ENCODE results near the gene LMBRD1. TPM values are rescaled to one million over a fixed set of nuclear protein-coding genes. Genes with fewer than 3 reads are reported as not detected.

The LMBRD1 gene
- total and polyA plus RNA-seq, 2 of the 8 experiments (the other 6 are each of a cell fraction or from before 2014, with no cell fraction given), result 9.1 to 16.8 TPM

- Histone ChIP-seq H3K4me3 (ENCODE audit: extremely low read depth in 1 of 4, insufficient read depth in 2 of 4, low read depth in 3 of 4, low read length in 4 of 4) (no peak overlapping the region), H4K20me1 (replicated peaks in 1 of 2; ENCODE audit: control insufficient read depth in 1 of 2, insufficient read depth in 2 of 2, low read length in 2 of 2) (no peaks in the 10 kb centered on the region), H2BK15ac (ENCODE audit: low read length) (no peak overlapping the region), H3K4me1 (replicated peaks in 1 of 4; ENCODE audit: control insufficient read depth in 3 of 4, insufficient read depth in 4 of 4, low read length in 3 of 4) (no peaks in the 10 kb centered on the region), H4K5ac (ENCODE audit: insufficient read length, low read depth, low read length) (no peak overlapping the region), H2BK120ac (replicated peaks; ENCODE audit: low read depth, low read length) (no peak overlapping the region), H3K9me3 (ENCODE audit: insufficient read depth in 2 of 2, low read depth in 1 of 2, low read length in 1 of 2) (peaks cover 0 to 3% of the 10 kb centered on the region in 2 experiments; a peak in 1 of 4 replicates), H2BK20ac (ENCODE audit: low read length) (no peak overlapping the region), H3K23me2 (ENCODE audit: low read depth, low read length) (no peaks in the 10 kb centered on the region), H2AFZ (ENCODE audit: low read length) (no peak overlapping the region), H3K27ac (ENCODE audit: low read depth, low read length) (no peak overlapping the region), H3K79me1 (ENCODE audit: low read depth, low read length) (no peaks in the 10 kb centered on the region), H3K79me2 (ENCODE audit: control insufficient read depth in 1 of 2, insufficient read depth in 2 of 2, low read length in 2 of 2) (no peaks in the 10 kb centered on the region), H3K18ac (ENCODE audit: extremely low read depth, low read length) (no peak overlapping the region), H3K27me3 (replicated peaks in 1 of 4; ENCODE audit: control insufficient read depth in 3 of 4, extremely low read depth in 1 of 4, insufficient read depth in 3 of 4, low read length in 3 of 4) (no peaks in the 10 kb centered on the region), H3K4ac (replicated peaks; ENCODE audit: insufficient read length, low read depth, low read length) (no peak overlapping the region), H3K9ac (replicated peaks in 1 of 4; ENCODE audit: extremely low read depth in 1 of 4, low read depth in 3 of 4, low read length in 3 of 4) (no peak overlapping the region; a peak in 1 of 7 replicates), H3K56ac (replicated peaks; ENCODE audit: insufficient read length, low read depth, low read length) (no peak overlapping the region), H2BK12ac (ENCODE audit: low read depth, low read length) (no peak overlapping the region), H2BK5ac (ENCODE audit: low read depth, low read length) (no peak overlapping the region), H3K23ac (ENCODE audit: insufficient read length) (no peak overlapping the region), H4K91ac (replicated peaks; ENCODE audit: insufficient read length, low read length) (no peak overlapping the region), H3K14ac (ENCODE audit: insufficient read length) (no peak overlapping the region), H4K8ac (ENCODE audit: extremely low read depth, insufficient read depth, low read length) (no peak overlapping the region), H3K4me2 (ENCODE audit: insufficient read depth in 1 of 2, low read depth in 2 of 2, low read length in 2 of 2) (no peak overlapping the region), H3K36me3 (ENCODE audit: control insufficient read depth in 2 of 4, insufficient read depth in 4 of 4, low read length in 3 of 4) (no peaks in the 10 kb centered on the region), H2AK5ac (ENCODE audit: low read depth, low read length) (no peak overlapping the region)
- ChIA-PET POLR2A (ENCODE audit: partially characterized antibody) (no interaction called here), CTCF (ENCODE audit: partially characterized antibody) (interaction anchor here (1.5 to 1.6 kb wide), 2 partner anchors 14 to 38 kb away, joined by 3 read pairs; no protein-coding TSS in a partner anchor)
- WGBS, 2 experiments (ENCODE audit: extremely low coverage in 1 of 2, insufficient coverage in 1 of 2, insufficient read length in 1 of 2, insufficient replicate concordance in 2 of 2, low coverage in 1 of 2, low lambda C conversion rate in 2 of 2, missing lambda C conversion rate in 1 of 2), result 91% methylated on average over 5 of the region's 5 CpGs; no CpG with 5 or more reads in 1 of the 2 experiments
- DNase-seq (ENCODE audit: low read depth in 1 of 2, low spot score in 2 of 2) (no peak), FAIRE-seq (no peak)
Observed at GRCh38 chr6:69771158-69771906, 25.5 kb downstream of the LMBRD1 start.
